NCI-H82 treated with DMSO at 0.1 percent for 48 hours (cell line): ENCODE measurements around the gene INPP5D.

ENCODE experiments used
- DNase-seq: peaks from one replicate; lab custom pipeline; 2025; ENCODE audit not compliant: unreplicated experiment; lab: John Stamatoyannopoulos, UW

INPP5D gene

GRCh38 chr2:233032551-233033320 lies 27.4 kb upstream of the INPP5D start, which contains the start of gene NEU2:
TSS of gene NEU2 (plus strand) at chr2:233032672. CDS start at chr2:233032672, 0 bp downstream.
- no peak for DNase-seq

- no peak for DNase-seq
Measured at GRCh38 chr2:233033672-233034071, 26.5 kb upstream of the INPP5D start.

- no peak for DNase-seq
Measured at GRCh38 chr2:233034091-233034882, 25.9 kb upstream of the INPP5D start.

GRCh38 chr2:233035426-233036161 lies 24.5 kb upstream of the INPP5D start:
- no peak for DNase-seq

- no peak for DNase-seq
Measured at GRCh38 chr2:233036162-233036838, 23.8 kb upstream of the INPP5D start.

- no peak for DNase-seq
Measured at GRCh38 chr2:233037078-233037477, 23.1 kb upstream of the INPP5D start.

- DNase-seq = no peak
Measured at GRCh38 chr2:233039212-233039845, 20.8 kb upstream of the INPP5D start.

GRCh38 chr2:233039846-233040530 lies 20.2 kb upstream of the INPP5D start:
- no peak for DNase-seq

- DNase-seq = no peak
Measured at GRCh38 chr2:233040571-233040970, 19.6 kb upstream of the INPP5D start.

- DNase-seq = no peak
Measured at GRCh38 chr2:233041722-233042323, 18.3 kb upstream of the INPP5D start.

GRCh38 chr2:233042549-233042948 lies 17.6 kb upstream of the INPP5D start:
- DNase-seq = no peak

GRCh38 chr2:233044974-233045605 lies 15.1 kb upstream of the INPP5D start:
- no peak for DNase-seq

GRCh38 chr2:233047206-233047605 lies 12.9 kb upstream of the INPP5D start:
- DNase-seq = no peak

GRCh38 chr2:233047667-233048066 lies 12.5 kb upstream of the INPP5D start:
- DNase-seq = no peak

GRCh38 chr2:233048569-233049193 lies 11.5 kb upstream of the INPP5D start:
- no peak for DNase-seq

- no peak for DNase-seq
Measured at GRCh38 chr2:233049194-233049761, 10.9 kb upstream of the INPP5D start.

- DNase-seq = no peak
Measured at GRCh38 chr2:233051241-233052149, 8.6 kb upstream of the INPP5D start.
